GM12892 (cell line): Measurements from ENCODE around the gene HADHA.

Source experiments
- POLR2A ChIP-seq: IDR thresholded peaks from 2 replicates; pipeline ENCODE4 v1.6.1; 2011; ENCODE audit warnings: low read depth, low read length, control low read depth
- POLR2AphosphoS5 ChIP-seq: IDR thresholded peaks from 2 replicates; pipeline ENCODE4 v1.6.1; 2011; ENCODE audit warnings: low read depth, low read length, control low read depth
- TAF1 ChIP-seq: IDR thresholded peaks from 2 replicates; pipeline ENCODE4 v1.6.1; 2011; ENCODE audit warnings: low read depth, mild to moderate bottlenecking, control low read depth, low read length, borderline replicate concordance

GRCh38 chr2:26169681-26170414, 74.6 kb downstream of the HADHA start:
- TF ChIP-seq POLR2A (no peak), TAF1 (no peak), POLR2AphosphoS5 (no peak)
